Measurements from ENCODE around the gene SPTAN1. TPM values are rescaled to one million over a fixed set of nuclear protein-coding genes. Genes with fewer than 3 reads are reported as not detected.

Gene SPTAN1
- total RNA-seq, 4 donors from 2014 or later = 204 to 368 (median 348) TPM

DNA sequence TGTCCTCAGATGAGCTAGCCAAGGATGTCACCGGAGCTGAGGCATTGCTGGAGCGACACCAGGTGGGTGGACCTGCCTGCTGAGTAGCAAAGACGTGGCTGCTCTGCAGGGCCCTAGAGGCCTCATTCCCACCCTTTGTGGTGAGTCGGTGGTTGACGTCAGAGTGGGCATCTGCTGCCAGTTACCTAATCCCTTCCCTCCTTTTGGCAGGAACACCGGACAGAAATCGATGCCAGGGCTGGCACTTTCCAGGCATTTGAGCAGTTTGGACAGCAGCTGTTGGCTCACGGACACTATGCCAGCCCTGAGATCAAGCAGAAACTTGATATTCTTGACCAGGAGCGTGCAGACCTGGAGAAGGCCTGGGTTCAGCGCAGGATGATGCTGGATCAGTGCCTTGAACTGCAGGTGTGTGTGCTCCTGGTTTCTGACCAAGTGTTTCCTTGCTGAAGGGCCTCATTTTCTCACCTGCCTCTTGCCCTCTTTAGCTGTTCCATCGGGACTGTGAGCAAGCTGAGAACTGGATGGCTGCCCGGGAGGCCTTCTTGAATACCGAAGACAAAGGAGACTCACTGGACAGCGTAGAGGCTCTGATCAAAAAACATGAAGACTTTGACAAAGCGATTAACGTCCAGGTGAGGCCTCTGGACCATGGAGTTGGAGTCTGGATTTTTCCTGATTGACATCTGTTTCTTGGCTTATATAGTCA is 55.4 kb downstream of the SPTAN1 start:
- no peaks in the 10 kb centered on the region for H3K9me3 ChIP-seq
- no peak overlapping the region for H3K4me3 ChIP-seq
- 54% methylated on average over 15 of the region's 16 CpGs for WGBS
- H3K27ac ChIP-seq (replicated peaks in 1 of 4) = peak overlapping the region; percentile 75 to 83 (median 80)
- peaks cover 93 to 100% (median 98%) of the 10 kb centered on the region in 4 donors for H3K36me3 ChIP-seq
- TF ChIP-seq, protein P1, sequence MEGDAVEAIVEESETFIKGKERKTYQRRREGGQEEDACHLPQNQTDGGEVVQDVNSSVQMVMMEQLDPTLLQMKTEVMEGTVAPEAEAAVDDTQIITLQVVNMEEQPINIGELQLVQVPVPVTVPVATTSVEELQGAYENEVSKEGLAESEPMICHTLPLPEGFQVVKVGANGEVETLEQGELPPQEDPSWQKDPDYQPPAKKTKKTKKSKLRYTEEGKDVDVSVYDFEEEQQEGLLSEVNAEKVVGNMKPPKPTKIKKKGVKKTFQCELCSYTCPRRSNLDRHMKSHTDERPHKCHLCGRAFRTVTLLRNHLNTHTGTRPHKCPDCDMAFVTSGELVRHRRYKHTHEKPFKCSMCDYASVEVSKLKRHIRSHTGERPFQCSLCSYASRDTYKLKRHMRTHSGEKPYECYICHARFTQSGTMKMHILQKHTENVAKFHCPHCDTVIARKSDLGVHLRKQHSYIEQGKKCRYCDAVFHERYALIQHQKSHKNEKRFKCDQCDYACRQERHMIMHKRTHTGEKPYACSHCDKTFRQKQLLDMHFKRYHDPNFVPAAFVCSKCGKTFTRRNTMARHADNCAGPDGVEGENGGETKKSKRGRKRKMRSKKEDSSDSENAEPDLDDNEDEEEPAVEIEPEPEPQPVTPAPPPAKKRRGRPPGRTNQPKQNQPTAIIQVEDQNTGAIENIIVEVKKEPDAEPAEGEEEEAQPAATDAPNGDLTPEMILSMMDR (IDR thresholded peaks at IDR 0.05) = no peak
- peak; percentile 72 to 76 for TF ChIP-seq POLR2AphosphoS5 (IDR thresholded peaks at IDR 0.05)
- DNase-seq (ENCODE audit: extremely low spot score) = no peak
- H3K4me1 ChIP-seq = peaks cover 7 to 24% (median 21%) of the 10 kb centered on the region in 4 donors
- intact Hi-C loops (cut with DNase I) = no loop called here
- H3K27me3 ChIP-seq = no peaks in the 10 kb centered on the region

DNA sequence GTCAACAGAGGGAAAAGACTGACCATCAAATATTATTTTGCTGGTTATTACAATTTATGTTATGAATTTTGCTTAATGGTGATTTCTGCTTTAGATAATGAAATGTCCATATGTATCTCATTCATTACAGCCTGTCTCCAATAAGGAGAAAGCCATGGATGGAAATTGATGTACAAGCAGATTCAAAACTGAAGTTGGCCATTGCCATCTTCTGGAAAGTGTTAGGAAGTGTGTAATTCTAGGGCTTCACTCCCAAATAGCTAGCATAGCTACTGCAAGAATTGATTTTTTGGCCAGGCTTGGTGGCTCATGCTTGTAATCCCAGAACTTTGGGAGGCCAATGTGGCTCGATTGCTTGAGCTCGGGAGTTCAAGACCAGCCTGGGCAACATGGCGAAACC is 58.5 kb downstream of the SPTAN1 start:
- Histone ChIP-seq H3K4me1 (peaks cover 7 to 24% (median 21%) of the 10 kb centered on the region in 4 donors), H3K9me3 (no peaks in the 10 kb centered on the region), H3K27ac (replicated peaks in 1 of 4) (no peak overlapping the region), H3K36me3 (peaks cover 96 to 100% (median 98%) of the 10 kb centered on the region in 4 donors), H3K4me3 (no peak overlapping the region), H3K27me3 (no peaks in the 10 kb centered on the region)
- WGBS = 97% methylated on average over 3 of the region's 3 CpGs
- TF ChIP-seq POLR2AphosphoS5 (IDR thresholded peaks at IDR 0.05) (no peak), POLR2A (IDR thresholded peaks at IDR 0.05; ENCODE audit: low read depth) (no peak), EP300 (IDR thresholded peaks at IDR 0.05) (no peak)
- TF ChIP-seq, protein P1 (IDR thresholded peaks at IDR 0.05) = no peak
- DNase-seq (ENCODE audit: extremely low spot score) = no peak
- intact Hi-C loops (cut with DNase I) = no loop called here

DNA sequence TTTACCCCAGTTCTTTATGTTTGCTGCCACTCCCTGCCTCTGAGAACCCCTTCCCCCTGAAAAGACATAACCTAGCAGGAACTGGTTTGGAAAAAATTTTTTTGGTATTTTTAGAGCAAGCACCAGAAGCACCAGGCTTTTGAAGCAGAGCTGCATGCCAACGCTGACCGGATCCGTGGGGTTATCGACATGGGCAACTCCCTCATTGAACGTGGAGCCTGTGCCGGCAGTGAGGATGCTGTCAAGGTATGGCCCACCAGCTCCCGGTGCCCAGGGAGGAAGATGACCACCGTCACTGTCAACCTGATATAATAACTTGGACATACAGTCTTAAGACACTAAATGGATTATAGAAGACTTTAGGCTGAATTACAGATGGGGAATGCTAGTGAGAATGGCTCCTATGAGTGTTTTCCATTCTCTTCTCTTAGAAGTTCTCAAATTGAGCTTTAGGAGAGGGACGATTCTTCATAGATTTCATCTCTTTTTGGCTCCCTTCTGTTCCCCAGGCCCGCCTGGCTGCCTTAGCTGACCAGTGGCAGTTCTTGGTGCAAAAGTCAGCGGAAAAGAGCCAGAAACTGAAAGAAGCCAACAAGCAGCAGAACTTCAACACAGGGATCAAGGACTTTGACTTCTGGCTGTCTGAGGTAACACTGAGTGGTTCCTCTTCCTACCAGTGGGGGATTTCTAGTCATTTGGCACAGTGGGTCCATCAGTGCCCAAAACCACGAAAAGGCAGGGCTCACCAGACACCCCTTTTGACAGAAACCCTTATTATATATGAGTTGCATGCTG is 59.4 kb downstream of the SPTAN1 start:
- WGBS = 91% methylated on average over 12 of the region's 12 CpGs
- no peak overlapping the region for H3K4me3 ChIP-seq
- intact Hi-C loops (cut with DNase I) = no loop called here
- peaks cover 96 to 100% (median 100%) of the 10 kb centered on the region in 4 donors for H3K36me3 ChIP-seq
- TF ChIP-seq POLR2AphosphoS5 (IDR thresholded peaks at IDR 0.05) = no peak
- no peak for TF ChIP-seq EP300 (IDR thresholded peaks at IDR 0.05)
- TF ChIP-seq, protein P1 (IDR thresholded peaks at IDR 0.05) = no peak
- TF ChIP-seq POLR2A (IDR thresholded peaks at IDR 0.05; ENCODE audit: low read depth) = no peak
- no peak for DNase-seq (ENCODE audit: extremely low spot score)
- peaks cover 7 to 23% (median 21%) of the 10 kb centered on the region in 4 donors for H3K4me1 ChIP-seq
- H3K27ac ChIP-seq (replicated peaks in 1 of 4) = no peak overlapping the region
- H3K27me3 ChIP-seq = no peaks in the 10 kb centered on the region
- H3K9me3 ChIP-seq = no peaks in the 10 kb centered on the region

DNA sequence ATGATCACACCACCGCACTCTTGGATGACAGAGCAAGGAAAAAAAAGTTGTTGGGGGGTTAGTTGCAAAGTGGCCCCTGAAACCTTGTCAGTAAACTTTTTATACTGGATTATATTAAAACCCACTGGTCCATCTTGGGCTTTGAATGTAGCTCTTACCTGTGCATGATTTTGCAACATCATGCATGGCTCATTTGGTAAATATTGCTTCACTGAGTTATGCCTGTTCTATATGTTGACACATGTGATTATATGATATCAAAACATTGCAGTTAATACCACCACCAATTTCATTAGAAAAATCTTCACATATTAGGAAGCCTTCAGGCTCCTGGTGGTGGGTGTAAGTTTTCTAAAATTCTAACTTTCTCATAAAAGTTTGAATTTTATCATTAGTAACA is 62.3 kb downstream of the SPTAN1 start:
- Histone ChIP-seq H3K4me1 (no peaks in the 10 kb centered on the region), H3K27me3 (no peaks in the 10 kb centered on the region), H3K9me3 (no peaks in the 10 kb centered on the region), H3K4me3 (no peak overlapping the region), H3K36me3 (peaks cover 97 to 100% (median 100%) of the 10 kb centered on the region in 4 donors), H3K27ac (replicated peaks in 1 of 4) (no peak overlapping the region)
- 100% methylated on average over 1 of the region's 1 CpG for WGBS
- DNase-seq (ENCODE audit: extremely low spot score) = no peak
- no peak for TF ChIP-seq POLR2A (IDR thresholded peaks at IDR 0.05; ENCODE audit: low read depth)
- TF ChIP-seq POLR2AphosphoS5 (IDR thresholded peaks at IDR 0.05) = no peak
- no peak for TF ChIP-seq EP300 (IDR thresholded peaks at IDR 0.05)
- TF ChIP-seq, protein P1 (IDR thresholded peaks at IDR 0.05) = no peak
- intact Hi-C loops (cut with DNase I) = no loop called here

Data from esophagus muscularis mucosa (tissue), 4 donors.